ENCODE measurements around the gene DPYD.

- TF ChIP-seq ARNT (IDR thresholded peaks at IDR 0.05): no peak
- no peak for TF ChIP-seq FOXK2 (IDR thresholded peaks at IDR 0.05)
- TF ChIP-seq SP1 (IDR thresholded peaks at IDR 0.05): no peak
- no peak for TF ChIP-seq FOXA1 (IDR thresholded peaks at IDR 0.05)
- no peak for TF ChIP-seq BHLHE40 (IDR thresholded peaks at IDR 0.05; ENCODE audit: borderline replicate concordance)
- TF ChIP-seq ZNF384 (IDR thresholded peaks at IDR 0.05): no peak
- TF ChIP-seq TARDBP (IDR thresholded peaks at IDR 0.05): no peak
- no peak for TF ChIP-seq LEF1 (IDR thresholded peaks at IDR 0.05; ENCODE audit: borderline replicate concordance)
- no peak for TF ChIP-seq FOXM1 (IDR thresholded peaks at IDR 0.05; ENCODE audit: borderline replicate concordance)
- no peak for TF ChIP-seq ELF4 (IDR thresholded peaks at IDR 0.05)
- no peak for TF ChIP-seq HDGF (IDR thresholded peaks at IDR 0.05; ENCODE audit: borderline replicate concordance)
- TF ChIP-seq CTBP1 (IDR thresholded peaks at IDR 0.05; ENCODE audit: borderline replicate concordance): no peak
- no peak for TF ChIP-seq NFRKB (IDR thresholded peaks at IDR 0.05)
- TF ChIP-seq, protein P1, sequence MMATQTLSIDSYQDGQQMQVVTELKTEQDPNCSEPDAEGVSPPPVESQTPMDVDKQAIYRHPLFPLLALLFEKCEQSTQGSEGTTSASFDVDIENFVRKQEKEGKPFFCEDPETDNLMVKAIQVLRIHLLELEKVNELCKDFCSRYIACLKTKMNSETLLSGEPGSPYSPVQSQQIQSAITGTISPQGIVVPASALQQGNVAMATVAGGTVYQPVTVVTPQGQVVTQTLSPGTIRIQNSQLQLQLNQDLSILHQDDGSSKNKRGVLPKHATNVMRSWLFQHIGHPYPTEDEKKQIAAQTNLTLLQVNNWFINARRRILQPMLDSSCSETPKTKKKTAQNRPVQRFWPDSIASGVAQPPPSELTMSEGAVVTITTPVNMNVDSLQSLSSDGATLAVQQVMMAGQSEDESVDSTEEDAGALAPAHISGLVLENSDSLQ (IDR thresholded peaks at IDR 0.05): no peak
These were observed 113.8 kb downstream of the DPYD start for GRCh38 chr1:97806996-97807520.

Data from HEK293T (cell line).